ENCODE measurements around the gene ARHGAP6. TPM values are rescaled to one million over a fixed set of nuclear protein-coding genes. Genes with fewer than 3 reads are reported as not detected.

ARHGAP6 gene
- total and polyA plus RNA-seq, 9 of the 15 experiments (the other 6 are each of a cell fraction or from before 2014, with no cell fraction given): 12.5 to 63.6 (median 41.8) TPM

DNA sequence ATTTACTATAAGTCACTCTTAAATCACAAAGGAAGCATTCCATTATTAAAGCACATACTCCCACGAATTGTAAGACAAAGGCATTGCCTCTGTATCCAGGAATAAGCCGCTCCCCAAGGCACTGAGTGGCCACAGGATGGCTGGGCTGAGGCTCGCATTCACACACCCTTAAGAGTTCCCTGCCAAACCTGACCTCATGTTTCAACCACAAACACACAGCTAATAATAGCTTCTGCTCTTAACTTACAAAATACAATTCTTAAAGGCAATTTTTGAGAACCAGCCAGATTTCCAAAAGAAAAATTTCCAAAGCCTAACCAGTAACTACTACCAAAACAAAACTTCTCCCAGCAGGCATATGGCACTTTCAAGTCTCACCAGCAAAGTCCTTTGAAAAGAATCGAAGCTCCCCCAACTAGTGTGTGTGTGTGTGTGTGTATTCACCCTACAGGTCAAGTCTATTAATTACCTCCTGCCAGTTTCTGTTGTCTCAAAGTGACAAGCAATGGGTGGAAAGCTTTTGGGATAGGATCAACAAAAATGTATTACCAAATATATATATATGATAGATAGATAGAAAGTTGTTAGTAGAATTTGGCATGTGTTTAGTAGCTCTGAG is 36.0 kb downstream of the ARHGAP6 start (continued):
- TF ChIP-seq, protein P1, sequence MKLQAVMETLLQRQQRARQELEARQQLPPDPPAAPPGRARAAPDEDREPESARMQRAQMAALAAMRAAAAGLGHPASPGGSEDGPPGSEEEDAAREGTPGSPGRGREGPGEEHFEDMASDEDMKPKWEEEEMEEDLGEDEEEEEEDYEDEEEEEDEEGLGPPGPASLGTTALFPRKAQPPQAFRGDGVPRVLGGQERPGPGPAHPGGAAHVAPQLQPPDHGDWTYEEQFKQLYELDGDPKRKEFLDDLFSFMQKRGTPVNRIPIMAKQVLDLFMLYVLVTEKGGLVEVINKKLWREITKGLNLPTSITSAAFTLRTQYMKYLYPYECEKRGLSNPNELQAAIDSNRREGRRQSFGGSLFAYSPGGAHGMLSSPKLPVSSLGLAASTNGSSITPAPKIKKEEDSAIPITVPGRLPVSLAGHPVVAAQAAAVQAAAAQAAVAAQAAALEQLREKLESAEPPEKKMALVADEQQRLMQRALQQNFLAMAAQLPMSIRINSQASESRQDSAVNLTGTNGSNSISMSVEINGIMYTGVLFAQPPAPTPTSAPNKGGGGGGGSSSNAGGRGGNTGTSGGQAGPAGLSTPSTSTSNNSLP (IDR thresholded peaks at IDR 0.05; ENCODE audit: borderline replicate concordance, low read depth, low read length): no peak

DNA sequence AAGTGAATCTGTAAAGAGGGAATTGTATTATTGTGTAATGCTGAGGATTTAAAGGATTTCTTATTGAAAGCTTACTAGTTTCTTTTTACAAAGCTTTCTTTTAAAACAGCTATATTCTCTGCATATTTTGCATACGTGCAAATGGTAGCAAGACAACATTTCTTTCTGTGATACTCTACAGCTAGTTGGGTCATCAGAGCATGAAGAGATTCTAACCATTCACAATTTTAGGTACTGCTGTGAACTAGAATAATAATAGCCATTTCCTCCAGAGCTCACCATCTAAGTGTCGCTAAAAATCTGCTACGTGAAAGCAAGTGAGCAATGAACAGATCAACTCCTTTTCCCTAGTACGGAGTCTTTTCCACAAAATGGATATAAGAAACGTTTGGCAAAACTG is 37.3 kb downstream of the ARHGAP6 start:
- no peak for ATAC-seq
- no peaks in the 10 kb centered on the region for H3K4me1 ChIP-seq (replicated peaks in 1 of 2; ENCODE audit: control insufficient read depth in 2 of 2, insufficient read depth in 2 of 2, low read length in 2 of 2)
- in situ Hi-C loops (cut with MboI): no loop called here
- no peaks in the 10 kb centered on the region for H3K27me3 ChIP-seq (ENCODE audit: control insufficient read depth in 2 of 2, insufficient read depth in 2 of 2, low read length in 2 of 2)
- WGBS (ENCODE audit: insufficient coverage, low coverage, missing lambda C conversion rate): 0% methylated on average over 5 of the region's 5 CpGs
- H3K79me2 ChIP-seq (ENCODE audit: control insufficient read depth, insufficient read depth, low read length): no peaks in the 10 kb centered on the region
- CTCF ChIA-PET (ENCODE audit: low intra/inter-chr PET ratio): no interaction called here
- DNase-seq (ENCODE audit: extremely low read depth in 1 of 4, low spot score in 3 of 4): no peak
- no peaks in the 10 kb centered on the region for H3K36me3 ChIP-seq (ENCODE audit: control insufficient read depth, insufficient read depth, low read length)
- no peak overlapping the region for H3K4me3 ChIP-seq
- FAIRE-seq: no peak
- TF ChIP-seq TCF7L2 (IDR thresholded peaks at IDR 0.05; ENCODE audit: low read depth, low read length): no peak
- TF ChIP-seq TSC22D4 (tag; IDR thresholded peaks at IDR 0.05): no peak
- TF ChIP-seq TRIM28 (IDR thresholded peaks at IDR 0.05): no peak
- TF ChIP-seq FUS (optimal IDR thresholded peaks at IDR 0.05; ENCODE audit: low read depth, low read length): no peak
- no peak for TF ChIP-seq MECOM (CRISPR knock-in tag; IDR thresholded peaks at IDR 0.05)
- TF ChIP-seq, protein P2, sequence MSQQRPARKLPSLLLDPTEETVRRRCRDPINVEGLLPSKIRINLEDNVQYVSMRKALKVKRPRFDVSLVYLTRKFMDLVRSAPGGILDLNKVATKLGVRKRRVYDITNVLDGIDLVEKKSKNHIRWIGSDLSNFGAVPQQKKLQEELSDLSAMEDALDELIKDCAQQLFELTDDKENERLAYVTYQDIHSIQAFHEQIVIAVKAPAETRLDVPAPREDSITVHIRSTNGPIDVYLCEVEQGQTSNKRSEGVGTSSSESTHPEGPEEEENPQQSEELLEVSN (IDR thresholded peaks at IDR 0.05; ENCODE audit: borderline replicate concordance in 1 of 2, extremely low read depth in 1 of 2, insufficient read depth in 1 of 2, insufficient read length in 1 of 2, low read depth in 1 of 2, low read length in 1 of 2, poor library complexity in 1 of 2, severe bottlenecking in 1 of 2): no peak
- TF ChIP-seq TEAD4 (IDR thresholded peaks at IDR 0.05; ENCODE audit: low read length): no peak
- no peak for TF ChIP-seq TEAD4 (CRISPR knock-in tag; IDR thresholded peaks at IDR 0.05; ENCODE audit: borderline replicate concordance)
- no peak for TF ChIP-seq XRCC4 (IDR thresholded peaks at IDR 0.05; ENCODE audit: extremely low read depth, insufficient read depth, insufficient read length)
- no peak for TF ChIP-seq RBM25 (IDR thresholded peaks at IDR 0.05; ENCODE audit: low read depth, low read length, severe bottlenecking)
- no peak for TF ChIP-seq HDAC6 (IDR thresholded peaks at IDR 0.05; ENCODE audit: low read depth, low read length)
- no peak for TF ChIP-seq ZNF239 (CRISPR knock-in tag; IDR thresholded peaks at IDR 0.05)
- H3K9ac ChIP-seq (ENCODE audit: insufficient read depth in 1 of 2, low read depth in 2 of 2, low read length in 2 of 2): no peak overlapping the region
- no peak overlapping the region for H3K4me2 ChIP-seq (ENCODE audit: insufficient read depth, low read length)
- no peaks in the 10 kb centered on the region for H4K20me1 ChIP-seq (replicated peaks; ENCODE audit: control insufficient read depth, insufficient read depth, low read length)
- no peaks in the 10 kb centered on the region for H3K9me3 ChIP-seq (replicated peaks; ENCODE audit: control insufficient read depth, insufficient read depth, low read depth, low read length)
- POLR2A ChIA-PET: interaction anchor here (0.7 kb wide), 1 partner anchor 492 kb away, joined by 4 read pairs; no protein-coding TSS in a partner anchor
- no peak overlapping the region for H2AFZ ChIP-seq (ENCODE audit: low read depth, low read length)
- H3K27ac ChIP-seq (ENCODE audit: extremely low read depth, low read depth, low read length): no peak overlapping the region
- BruUV-seq (replicated peaks): no TSS peak
- H3K9me1 ChIP-seq (ENCODE audit: control insufficient read depth, insufficient read depth, low read length): no peaks in the 10 kb centered on the region
- intact Hi-C loops (cut with micrococcal nuclease): no loop called here
